NCI-H146 (cell line): ENCODE measurements around the gene OLIG2.

Experiments
- DNase-seq: peaks from one replicate; lab custom pipeline; 2025; lab: John Stamatoyannopoulos, UW

Gene OLIG2

DNA sequence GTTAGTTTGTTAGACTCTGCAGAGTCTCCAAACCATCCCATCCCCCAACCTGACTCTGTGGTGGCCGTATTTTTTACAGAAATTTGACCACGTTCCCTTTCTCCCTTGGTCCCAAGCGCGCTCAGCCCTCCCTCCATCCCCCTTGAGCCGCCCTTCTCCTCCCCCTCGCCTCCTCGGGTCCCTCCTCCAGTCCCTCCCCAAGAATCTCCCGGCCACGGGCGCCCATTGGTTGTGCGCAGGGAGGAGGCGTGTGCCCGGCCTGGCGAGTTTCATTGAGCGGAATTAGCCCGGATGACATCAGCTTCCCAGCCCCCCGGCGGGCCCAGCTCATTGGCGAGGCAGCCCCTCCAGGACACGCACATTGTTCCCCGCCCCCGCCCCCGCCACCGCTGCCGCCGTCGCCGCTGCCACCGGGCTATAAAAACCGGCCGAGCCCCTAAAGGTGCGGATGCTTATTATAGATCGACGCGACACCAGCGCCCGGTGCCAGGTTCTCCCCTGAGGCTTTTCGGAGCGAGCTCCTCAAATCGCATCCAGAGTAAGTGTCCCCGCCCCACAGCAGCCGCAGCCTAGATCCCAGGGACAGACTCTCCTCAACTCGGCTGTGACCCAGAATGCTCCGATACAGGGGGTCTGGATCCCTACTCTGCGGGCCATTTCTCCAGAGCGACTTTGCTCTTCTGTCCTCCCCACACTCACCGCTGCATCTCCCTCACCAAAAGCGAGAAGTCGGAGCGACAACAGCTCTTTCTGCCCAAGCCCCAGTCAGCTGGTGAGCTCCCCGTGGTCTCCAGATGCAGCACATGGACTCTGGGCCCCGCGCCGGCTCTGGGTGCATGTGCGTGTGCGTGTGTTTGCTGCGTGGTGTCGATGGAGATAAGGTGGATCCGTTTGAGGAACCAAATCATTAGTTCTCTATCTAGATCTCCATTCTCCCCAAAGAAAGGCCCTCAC, at the start of gene OLIG2:
OLIG2 (plus strand) TSS at position 447 of the 954 bp plus-strand sequence. CDS start 928 bp downstream, outside the sequence.
- no peak for DNase-seq

DNA sequence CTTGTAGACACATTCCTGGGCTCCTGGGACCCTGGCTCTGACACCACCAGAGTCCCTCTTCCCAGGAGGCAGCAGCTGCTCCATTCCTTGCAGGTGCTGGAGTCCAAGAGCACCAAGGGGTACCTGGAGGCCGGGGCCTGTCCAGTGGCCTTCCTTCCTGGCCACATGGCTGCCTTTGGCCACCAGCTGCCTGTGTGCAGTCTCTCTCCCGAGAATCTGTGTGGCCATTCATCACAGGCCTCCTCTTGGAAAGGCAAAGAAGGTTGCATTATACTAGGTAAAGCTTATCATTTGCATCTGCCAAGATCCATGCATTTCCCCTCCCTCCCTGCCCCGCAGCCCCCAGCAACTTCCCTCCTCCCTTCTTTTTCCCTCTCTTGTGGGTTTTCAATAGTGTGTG, 48.9 kb upstream of the OLIG2 start:
- DNase-seq, result no peak

GRCh38 chr21:32977216-32977615, 48.5 kb upstream of the OLIG2 start:
- no peak for DNase-seq

- no peak for DNase-seq
Observed at GRCh38 chr21:32978331-32979270, 47.1 kb upstream of the OLIG2 start.

- DNase-seq, result no peak
Observed at GRCh38 chr21:32979598-32980268, 46.0 kb upstream of the OLIG2 start.

DNA sequence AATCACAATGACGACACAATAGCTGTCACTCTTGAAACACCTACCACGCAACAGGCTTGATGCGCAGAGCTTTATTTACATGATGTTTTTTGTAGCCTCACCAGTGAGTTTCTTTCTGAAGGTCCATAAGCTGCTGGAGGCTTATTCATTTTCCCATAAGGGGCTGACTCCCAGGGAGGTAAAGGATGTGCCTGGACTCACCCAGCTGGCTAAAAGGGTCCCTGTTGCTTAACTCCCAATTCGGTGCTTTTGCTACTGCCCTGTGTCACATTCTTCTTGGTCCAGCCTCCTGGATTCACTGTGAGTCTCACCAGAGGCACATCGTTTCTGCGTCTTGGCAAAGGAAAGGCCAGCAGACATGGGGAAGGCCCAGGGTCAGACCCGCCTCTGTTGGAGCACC, 44.6 kb upstream of the OLIG2 start:
- DNase-seq, result no peak

DNA sequence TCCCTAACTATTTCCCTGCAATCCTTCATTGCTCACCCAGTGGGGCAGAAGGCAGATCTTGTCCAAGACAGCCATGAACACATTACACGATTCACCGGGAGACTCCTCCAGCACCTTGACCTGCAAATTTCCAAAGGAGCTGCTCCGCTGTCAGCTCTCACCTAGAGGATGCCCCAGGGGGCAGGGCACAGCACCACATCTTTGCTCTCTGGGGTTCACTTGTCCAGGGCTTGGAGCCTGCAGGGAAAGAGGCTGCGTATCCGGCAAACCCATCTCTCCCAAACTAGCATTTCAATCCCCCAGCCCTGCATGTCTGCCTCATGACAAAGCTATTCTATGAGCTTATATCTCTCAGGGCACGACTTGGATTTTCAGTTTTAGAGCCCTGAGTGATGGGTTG, 35.1 kb upstream of the OLIG2 start:
- no peak for DNase-seq

DNA sequence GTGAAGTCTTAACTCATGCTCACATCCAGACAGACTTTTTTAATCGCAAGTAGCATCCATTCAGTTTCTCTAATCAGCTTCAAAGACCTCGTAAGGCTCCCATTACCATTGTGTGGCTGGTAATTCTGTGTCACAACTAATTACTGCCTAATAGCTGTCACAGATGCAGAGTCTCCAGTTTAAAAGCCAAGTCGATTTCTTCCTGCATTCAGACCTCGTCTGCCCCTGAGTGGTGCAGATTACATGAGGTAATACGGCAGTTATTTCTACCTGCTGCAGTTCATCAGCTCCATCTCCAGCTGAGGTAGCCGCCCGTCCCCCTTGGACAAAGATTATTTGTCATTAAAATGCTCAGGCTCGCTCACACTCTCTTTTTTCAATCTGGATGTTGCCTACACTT, 34.4 kb upstream of the OLIG2 start:
- no peak for DNase-seq

GRCh38 chr21:32993894-32994293, 31.8 kb upstream of the OLIG2 start:
- DNase-seq, result no peak

DNA sequence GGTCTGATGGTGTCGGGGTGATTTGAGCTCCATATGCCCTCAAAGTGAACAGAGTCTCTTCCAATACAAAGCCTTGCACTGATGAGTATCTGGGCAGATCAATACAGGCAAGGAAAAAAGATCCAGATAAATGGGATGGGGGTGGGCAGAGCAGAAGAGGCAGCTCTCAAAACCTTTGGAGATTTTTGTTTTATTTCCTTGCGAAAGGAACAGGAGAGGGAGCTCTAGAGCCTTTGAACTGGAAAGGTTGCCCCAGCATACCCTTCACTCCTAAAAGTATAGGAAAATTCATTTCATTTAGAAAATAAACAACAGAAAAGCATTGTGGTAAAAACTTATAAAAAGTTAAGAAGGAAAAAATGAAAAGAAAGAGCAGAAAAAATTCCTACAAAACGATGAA, 31.4 kb upstream of the OLIG2 start:
- DNase-seq, result no peak

- DNase-seq, result no peak
Observed at GRCh38 chr21:33007747-33008146, 18.0 kb upstream of the OLIG2 start.

GRCh38 chr21:33008333-33009051, 17.2 kb upstream of the OLIG2 start:
- no peak for DNase-seq

DNA sequence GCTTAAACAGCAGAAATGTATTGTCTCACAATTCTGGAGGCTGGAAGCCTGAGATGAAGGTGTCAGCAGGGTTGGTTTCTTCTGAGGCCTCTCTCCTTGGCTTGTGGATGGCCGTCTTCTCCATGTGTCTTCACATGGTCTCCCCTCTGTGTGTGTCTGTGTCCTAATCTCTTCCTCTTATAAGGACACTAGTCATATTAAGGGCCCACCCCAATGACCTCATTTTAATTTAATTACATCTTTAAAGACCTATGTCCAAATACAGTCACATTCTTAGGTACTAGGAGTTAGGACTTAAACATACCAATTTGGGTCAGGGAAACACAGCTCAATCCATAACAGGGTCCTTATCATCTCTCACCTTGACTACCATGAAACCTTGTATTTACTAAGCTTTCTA, 14.8 kb upstream of the OLIG2 start:
- DNase-seq, result no peak

- DNase-seq, result no peak
Observed at GRCh38 chr21:33011462-33011861, 14.3 kb upstream of the OLIG2 start.

GRCh38 chr21:33013626-33014025, 12.1 kb upstream of the OLIG2 start:
- DNase-seq, result no peak

- no peak for DNase-seq
Observed at GRCh38 chr21:33014331-33014730, 11.4 kb upstream of the OLIG2 start.

DNA sequence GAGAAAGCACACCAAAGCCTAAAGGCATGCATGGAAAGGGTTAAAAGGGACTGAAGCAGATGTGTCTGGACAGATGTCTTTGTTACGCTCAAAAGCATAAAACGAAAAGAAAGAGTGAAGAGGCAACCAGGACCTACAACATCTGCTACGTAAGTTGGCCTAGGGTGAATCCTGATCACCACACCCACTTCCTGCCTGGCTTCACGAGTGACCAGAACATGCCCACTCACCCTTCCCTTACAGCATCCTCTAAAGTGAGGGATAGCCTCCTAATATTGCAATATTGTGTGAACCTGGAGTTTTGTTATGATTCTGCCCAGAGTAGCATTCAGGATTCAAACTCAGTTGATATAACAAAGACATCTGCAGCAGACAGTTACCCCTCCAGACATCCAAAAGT, 10.6 kb upstream of the OLIG2 start:
- no peak for DNase-seq

DNA sequence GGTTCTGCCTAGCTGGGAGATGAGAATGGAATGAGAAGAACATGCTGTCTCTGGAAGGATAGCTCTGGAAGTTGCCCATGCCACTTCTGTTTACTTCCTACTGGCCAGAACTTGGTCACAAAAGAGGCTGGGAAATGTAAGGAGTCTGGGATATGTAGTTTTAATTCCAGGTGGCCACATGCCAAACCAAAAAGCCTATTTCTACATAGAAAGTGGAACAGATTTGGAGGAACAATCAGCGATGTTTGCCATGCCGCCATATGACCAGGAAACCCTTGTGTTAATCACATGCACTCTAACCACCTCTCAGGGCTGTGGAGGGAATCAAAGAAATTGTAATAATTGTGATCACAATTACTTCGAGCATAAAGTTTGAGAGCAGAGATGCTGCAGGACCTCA, 10.0 kb upstream of the OLIG2 start:
- DNase-seq, result no peak

DNA sequence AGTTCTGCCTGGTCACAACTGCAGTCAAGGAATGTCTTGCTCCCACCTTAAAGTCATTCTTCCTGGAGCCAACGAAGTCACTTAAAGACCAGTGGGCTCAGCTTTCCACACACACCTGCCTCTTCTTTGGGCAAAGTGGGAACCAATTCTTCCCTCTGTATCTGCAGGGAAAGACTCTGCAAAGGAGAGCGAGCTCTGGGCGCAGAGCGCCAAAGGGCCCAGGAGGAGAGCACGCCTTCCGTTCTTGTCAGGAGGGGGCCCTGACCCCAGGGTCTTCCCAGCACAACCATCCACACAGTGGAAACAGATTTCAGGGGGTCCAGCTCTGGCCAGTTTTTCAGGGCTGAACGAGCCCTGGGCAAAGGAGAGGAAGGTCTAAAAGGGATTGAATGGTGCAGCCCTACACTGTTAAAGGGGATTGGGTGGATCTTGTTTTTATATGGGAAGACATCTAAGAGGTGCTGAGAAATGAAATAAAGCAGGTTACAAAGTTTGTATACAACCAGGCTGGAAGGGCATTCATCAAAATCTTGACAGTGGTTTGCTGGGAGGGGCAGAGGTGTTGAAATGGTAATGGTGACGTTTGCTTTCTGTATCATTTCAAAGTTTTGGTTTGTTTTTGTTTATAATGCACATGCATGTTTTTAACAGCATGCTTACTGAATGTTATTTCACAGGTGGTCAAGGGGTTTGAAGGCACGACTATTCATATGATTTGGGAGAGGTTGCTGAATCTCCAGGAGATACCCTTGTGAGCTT, 6.8 kb upstream of the OLIG2 start:
- DNase-seq, result no peak

DNA sequence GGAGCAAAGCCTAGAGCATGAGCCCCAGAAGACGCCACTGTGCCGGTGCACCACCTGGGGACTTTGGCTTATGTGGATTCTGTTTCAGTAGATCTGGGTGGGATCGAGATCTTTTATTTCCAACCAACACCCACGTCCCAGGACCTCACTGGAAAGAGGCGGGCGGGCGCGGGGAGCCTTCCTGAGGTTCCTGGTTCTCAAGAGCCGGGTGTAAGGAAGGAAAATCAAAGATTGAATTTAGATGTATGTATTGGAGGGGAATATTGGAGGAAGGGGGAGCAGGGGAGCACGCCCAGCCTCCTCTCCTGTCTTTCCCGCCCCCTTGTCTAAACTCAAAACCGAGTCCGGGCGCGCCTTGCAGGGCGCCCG, 6.2 kb upstream of the OLIG2 start:
- no peak for DNase-seq
